GM08714 (cell line): ENCODE data around the gene CASP8AP2.
"Not testable (repeated sequence)": the region's sequence is repeated elsewhere in the genome, so short reads cannot be mapped to it uniquely, and the experiment has no call there.

Source experiments
- H3K4me3 ChIP-seq: fragments of 200-500 bp; sonication (Bioruptor generic); 2 replicates; pipeline ENCODE4 v1.5.1; 2014; ENCODE audit warnings: mild to moderate bottlenecking, low read length, inconsistent platforms
- ZNF274 ChIP-seq: IDR thresholded peaks from 2 replicates; pipeline ENCODE4 v1.6.1; 2012; ENCODE audit warnings: mild to moderate bottlenecking, low read depth, low read length

CASP8AP2 gene

GRCh38 chr6:89803271-89803670 lies 26.4 kb upstream of the CASP8AP2 start:
- H3K4me3 ChIP-seq = no peak overlapping the region
- no peak for TF ChIP-seq ZNF274

GRCh38 chr6:89805814-89806371 lies 23.8 kb upstream of the CASP8AP2 start:
- no peak overlapping the region for H3K4me3 ChIP-seq
- no peak for TF ChIP-seq ZNF274

GRCh38 chr6:89807581-89807980 lies 22.1 kb upstream of the CASP8AP2 start:
- H3K4me3 ChIP-seq = no peak overlapping the region
- no peak for TF ChIP-seq ZNF274

GRCh38 chr6:89813422-89813821 lies 16.3 kb upstream of the CASP8AP2 start:
- H3K4me3 ChIP-seq = not testable (repeated sequence)

- no peak for TF ChIP-seq ZNF274
- no peak overlapping the region; the same call in 1 of the 2 replicates for H3K4me3 ChIP-seq
These were observed 12.2 kb upstream of the CASP8AP2 start for GRCh38 chr6:89817481-89817880.

GRCh38 chr6:89818977-89819335 lies 10.7 kb upstream of the CASP8AP2 start:
- no peak for TF ChIP-seq ZNF274
- H3K4me3 ChIP-seq = peak overlapping the region; percentile 91

- no peak for TF ChIP-seq ZNF274
- peak within 1 kb of the TSS; percentile 91 for H3K4me3 ChIP-seq
These were observed 10.1 kb upstream of the CASP8AP2 start, which contains the start of gene MDN1 for GRCh38 chr6:89819336-89820130. MDN1 (minus strand) TSS chr6:89819794; CDS start chr6:89819607, 187 bp downstream.

GRCh38 chr6:89826029-89826528 lies 3.6 kb upstream of the CASP8AP2 start:
- H3K4me3 ChIP-seq = no peak overlapping the region
- no peak for TF ChIP-seq ZNF274

- H3K4me3 ChIP-seq = peak overlapping the region; percentile 89
These were observed 1.1 kb upstream of the CASP8AP2 start for GRCh38 chr6:89828475-89828987.

GRCh38 chr6:89828988-89829471 lies 650 bp upstream of the CASP8AP2 start:
- TF ChIP-seq ZNF274 = no peak
- peak overlapping the region; percentile 89 for H3K4me3 ChIP-seq

- TF ChIP-seq ZNF274 = no peak
- peak overlapping the region; percentile 86 for H3K4me3 ChIP-seq
These were observed 610 bp downstream of the CASP8AP2 start for GRCh38 chr6:89830170-89830809.

- H3K4me3 ChIP-seq = peak overlapping the region; percentile 23; the same call in 1 of the 2 replicates
- no peak for TF ChIP-seq ZNF274
These were observed 5.5 kb downstream of the CASP8AP2 start for GRCh38 chr6:89834884-89835792.

- no peak for TF ChIP-seq ZNF274
- no peak overlapping the region for H3K4me3 ChIP-seq
These were observed 7.1 kb downstream of the CASP8AP2 start for GRCh38 chr6:89836639-89837222.
